ENCODE measurements around the gene EXOC4.

EXOC4 gene

DNA sequence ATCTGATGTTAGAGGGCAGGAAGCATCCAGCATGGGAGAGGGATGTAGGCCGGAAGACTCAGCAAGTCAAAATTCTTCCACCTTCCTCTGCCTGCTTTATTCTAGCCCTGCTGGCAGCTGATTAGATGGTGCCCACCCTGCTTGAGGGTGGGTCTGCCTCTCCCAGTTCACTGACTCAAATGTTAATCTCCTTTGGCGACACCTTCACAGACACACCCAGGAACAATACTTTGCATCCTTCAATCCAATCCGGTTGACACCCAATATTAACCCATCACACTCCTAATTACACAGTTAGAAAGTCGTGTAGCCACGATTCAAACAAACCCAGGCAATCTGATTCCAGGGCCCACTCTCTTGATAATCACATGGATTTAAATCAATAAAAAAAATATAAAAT, 440.4 kb downstream of the EXOC4 start:
- no peaks in the 10 kb centered on the region for H3K79me2 ChIP-seq (ENCODE audit: control insufficient read depth, low read length)
- H3K27ac ChIP-seq (ENCODE audit: low read depth, low read length), result no peak overlapping the region
- H3F3A ChIP-seq (ENCODE audit: control insufficient read depth, insufficient read depth), result no peaks in the 10 kb centered on the region
- H3K9me3 ChIP-seq (ENCODE audit: control insufficient read depth, insufficient read depth, low read length), result no peaks in the 10 kb centered on the region
- no peaks in the 10 kb centered on the region for H4K20me1 ChIP-seq (ENCODE audit: control insufficient read depth, insufficient read depth, low read depth, low read length)
- H3K36me3 ChIP-seq (ENCODE audit: control insufficient read depth, low read length), result no peaks in the 10 kb centered on the region
- no peaks in the 10 kb centered on the region for H3K27me3 ChIP-seq (ENCODE audit: control insufficient read depth, low read length)
- H3K4me1 ChIP-seq (ENCODE audit: control insufficient read depth, low read length), result no peaks in the 10 kb centered on the region
- H3K9me2 ChIP-seq (replicated peaks; ENCODE audit: control insufficient read depth, low read length), result no peaks in the 10 kb centered on the region
- no peak overlapping the region for H3K4me2 ChIP-seq (ENCODE audit: low read length)
- H3K4me3 ChIP-seq (ENCODE audit: low read length), result no peak overlapping the region
- TF ChIP-seq EZH2phosphoT487 (IDR thresholded peaks at IDR 0.05; ENCODE audit: borderline replicate concordance, low read length), result no peak
- TF ChIP-seq, protein P1, sequence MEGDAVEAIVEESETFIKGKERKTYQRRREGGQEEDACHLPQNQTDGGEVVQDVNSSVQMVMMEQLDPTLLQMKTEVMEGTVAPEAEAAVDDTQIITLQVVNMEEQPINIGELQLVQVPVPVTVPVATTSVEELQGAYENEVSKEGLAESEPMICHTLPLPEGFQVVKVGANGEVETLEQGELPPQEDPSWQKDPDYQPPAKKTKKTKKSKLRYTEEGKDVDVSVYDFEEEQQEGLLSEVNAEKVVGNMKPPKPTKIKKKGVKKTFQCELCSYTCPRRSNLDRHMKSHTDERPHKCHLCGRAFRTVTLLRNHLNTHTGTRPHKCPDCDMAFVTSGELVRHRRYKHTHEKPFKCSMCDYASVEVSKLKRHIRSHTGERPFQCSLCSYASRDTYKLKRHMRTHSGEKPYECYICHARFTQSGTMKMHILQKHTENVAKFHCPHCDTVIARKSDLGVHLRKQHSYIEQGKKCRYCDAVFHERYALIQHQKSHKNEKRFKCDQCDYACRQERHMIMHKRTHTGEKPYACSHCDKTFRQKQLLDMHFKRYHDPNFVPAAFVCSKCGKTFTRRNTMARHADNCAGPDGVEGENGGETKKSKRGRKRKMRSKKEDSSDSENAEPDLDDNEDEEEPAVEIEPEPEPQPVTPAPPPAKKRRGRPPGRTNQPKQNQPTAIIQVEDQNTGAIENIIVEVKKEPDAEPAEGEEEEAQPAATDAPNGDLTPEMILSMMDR (IDR thresholded peaks at IDR 0.05; ENCODE audit: low read depth, low read length, poor library complexity, severe bottlenecking), result no peak

DNA sequence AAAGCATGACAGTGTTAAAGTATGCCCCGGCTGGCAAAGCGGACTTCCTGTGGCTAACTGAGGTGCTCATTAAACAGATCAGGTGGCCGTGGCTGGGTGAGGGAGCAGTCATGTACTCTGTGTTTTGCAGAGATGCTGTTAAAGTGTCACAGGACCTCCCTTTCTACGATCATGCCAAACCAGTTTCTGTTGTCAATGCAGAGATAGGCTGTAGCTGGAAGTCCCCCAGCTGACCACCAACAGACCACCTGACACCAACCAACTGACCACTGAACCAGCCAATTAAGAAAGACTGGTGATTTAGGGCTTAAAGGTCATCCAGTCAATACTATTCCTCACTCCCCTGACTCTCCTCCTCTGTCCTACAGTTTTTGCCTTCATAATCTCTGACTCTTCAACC, 443.2 kb downstream of the EXOC4 start:
- Histone ChIP-seq H3F3A (ENCODE audit: control insufficient read depth, insufficient read depth) (no peaks in the 10 kb centered on the region), H4K20me1 (ENCODE audit: control insufficient read depth, insufficient read depth, low read depth, low read length) (no peaks in the 10 kb centered on the region), H3K27me3 (ENCODE audit: control insufficient read depth, low read length) (no peaks in the 10 kb centered on the region), H3K9me2 (replicated peaks; ENCODE audit: control insufficient read depth, low read length) (no peaks in the 10 kb centered on the region), H3K9me3 (ENCODE audit: control insufficient read depth, insufficient read depth, low read length) (no peaks in the 10 kb centered on the region), H3K36me3 (ENCODE audit: control insufficient read depth, low read length) (no peaks in the 10 kb centered on the region), H3K4me3 (ENCODE audit: low read length) (no peak overlapping the region), H3K27ac (ENCODE audit: low read depth, low read length) (no peak overlapping the region), H3K4me2 (ENCODE audit: low read length) (no peak overlapping the region), H3K4me1 (ENCODE audit: control insufficient read depth, low read length) (no peaks in the 10 kb centered on the region), H3K79me2 (ENCODE audit: control insufficient read depth, low read length) (no peaks in the 10 kb centered on the region)
- no peak for TF ChIP-seq EZH2phosphoT487 (IDR thresholded peaks at IDR 0.05; ENCODE audit: borderline replicate concordance, low read length)
- TF ChIP-seq, protein P1 (IDR thresholded peaks at IDR 0.05; ENCODE audit: low read depth, low read length, poor library complexity, severe bottlenecking), result no peak

GRCh38 chr7:133697585-133697984, 444.7 kb downstream of the EXOC4 start:
- H4K20me1 ChIP-seq (ENCODE audit: control insufficient read depth, insufficient read depth, low read depth, low read length), result no peaks in the 10 kb centered on the region
- TF ChIP-seq EZH2phosphoT487 (IDR thresholded peaks at IDR 0.05; ENCODE audit: borderline replicate concordance, low read length), result no peak
- TF ChIP-seq, protein P1 (IDR thresholded peaks at IDR 0.05; ENCODE audit: low read depth, low read length, poor library complexity, severe bottlenecking), result no peak
- H3K9me2 ChIP-seq (replicated peaks; ENCODE audit: control insufficient read depth, low read length), result no peaks in the 10 kb centered on the region
- no peaks in the 10 kb centered on the region for H3K27me3 ChIP-seq (ENCODE audit: control insufficient read depth, low read length)
- no peak overlapping the region for H3K27ac ChIP-seq (ENCODE audit: low read depth, low read length)
- no peaks in the 10 kb centered on the region for H3K36me3 ChIP-seq (ENCODE audit: control insufficient read depth, low read length)
- no peaks in the 10 kb centered on the region for H3K9me3 ChIP-seq (ENCODE audit: control insufficient read depth, insufficient read depth, low read length)
- H3K79me2 ChIP-seq (ENCODE audit: control insufficient read depth, low read length), result no peaks in the 10 kb centered on the region
- H3K4me3 ChIP-seq (ENCODE audit: low read length), result no peak overlapping the region
- H3K4me1 ChIP-seq (ENCODE audit: control insufficient read depth, low read length), result no peaks in the 10 kb centered on the region
- H3F3A ChIP-seq (ENCODE audit: control insufficient read depth, insufficient read depth), result no peaks in the 10 kb centered on the region
- H3K4me2 ChIP-seq (ENCODE audit: low read length), result no peak overlapping the region

GRCh38 chr7:133698127-133698526, 445.2 kb downstream of the EXOC4 start:
- H3K79me2 ChIP-seq (ENCODE audit: control insufficient read depth, low read length), result no peaks in the 10 kb centered on the region
- H3F3A ChIP-seq (ENCODE audit: control insufficient read depth, insufficient read depth), result no peaks in the 10 kb centered on the region
- no peak overlapping the region for H3K4me3 ChIP-seq (ENCODE audit: low read length)
- no peaks in the 10 kb centered on the region for H3K36me3 ChIP-seq (ENCODE audit: control insufficient read depth, low read length)
- H3K4me2 ChIP-seq (ENCODE audit: low read length), result no peak overlapping the region
- H3K27ac ChIP-seq (ENCODE audit: low read depth, low read length), result no peak overlapping the region
- no peaks in the 10 kb centered on the region for H4K20me1 ChIP-seq (ENCODE audit: control insufficient read depth, insufficient read depth, low read depth, low read length)
- no peaks in the 10 kb centered on the region for H3K9me2 ChIP-seq (replicated peaks; ENCODE audit: control insufficient read depth, low read length)
- H3K27me3 ChIP-seq (ENCODE audit: control insufficient read depth, low read length), result no peaks in the 10 kb centered on the region
- H3K4me1 ChIP-seq (ENCODE audit: control insufficient read depth, low read length), result no peaks in the 10 kb centered on the region
- TF ChIP-seq, protein P1 (IDR thresholded peaks at IDR 0.05; ENCODE audit: low read depth, low read length, poor library complexity, severe bottlenecking), result no peak
- no peak for TF ChIP-seq EZH2phosphoT487 (IDR thresholded peaks at IDR 0.05; ENCODE audit: borderline replicate concordance, low read length)
- H3K9me3 ChIP-seq (ENCODE audit: control insufficient read depth, insufficient read depth, low read length), result no peaks in the 10 kb centered on the region

All from DOHH2 (cell line).